Activated T-cell treated with anti-CD3 and anti-CD28 coated beads, Interleukin-2, amount 50 U/mL, for 48 hours (primary cell): Measurements from ENCODE around the gene ABTB2.

Experiments used
- DNase-seq, 2 experiments: peaks; one replicate each; pipeline ENCODE4 v3.0.0-alpha.2; 2020

The ABTB2 gene

DNA sequence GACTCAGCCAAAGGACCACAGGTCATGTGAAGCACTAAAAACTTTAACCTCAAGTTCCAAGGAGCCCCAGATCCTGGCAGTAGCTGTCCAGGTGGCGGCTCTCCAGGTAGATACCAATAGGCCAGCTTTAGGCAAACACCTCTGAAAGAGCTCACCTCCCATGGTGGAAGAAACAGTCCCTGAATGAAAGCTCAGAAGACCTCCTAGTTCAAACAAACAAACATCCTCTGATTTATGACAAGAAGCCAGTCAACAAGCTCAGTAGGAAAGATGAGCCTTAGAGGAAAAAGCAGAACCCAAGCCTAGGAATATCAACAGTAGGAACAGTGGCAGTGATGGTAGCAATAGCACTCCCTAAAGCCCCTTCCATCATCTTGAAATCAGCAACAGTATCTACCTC lies 17.2 kb downstream of the ABTB2 start:
- DNase-seq: no peak

DNA sequence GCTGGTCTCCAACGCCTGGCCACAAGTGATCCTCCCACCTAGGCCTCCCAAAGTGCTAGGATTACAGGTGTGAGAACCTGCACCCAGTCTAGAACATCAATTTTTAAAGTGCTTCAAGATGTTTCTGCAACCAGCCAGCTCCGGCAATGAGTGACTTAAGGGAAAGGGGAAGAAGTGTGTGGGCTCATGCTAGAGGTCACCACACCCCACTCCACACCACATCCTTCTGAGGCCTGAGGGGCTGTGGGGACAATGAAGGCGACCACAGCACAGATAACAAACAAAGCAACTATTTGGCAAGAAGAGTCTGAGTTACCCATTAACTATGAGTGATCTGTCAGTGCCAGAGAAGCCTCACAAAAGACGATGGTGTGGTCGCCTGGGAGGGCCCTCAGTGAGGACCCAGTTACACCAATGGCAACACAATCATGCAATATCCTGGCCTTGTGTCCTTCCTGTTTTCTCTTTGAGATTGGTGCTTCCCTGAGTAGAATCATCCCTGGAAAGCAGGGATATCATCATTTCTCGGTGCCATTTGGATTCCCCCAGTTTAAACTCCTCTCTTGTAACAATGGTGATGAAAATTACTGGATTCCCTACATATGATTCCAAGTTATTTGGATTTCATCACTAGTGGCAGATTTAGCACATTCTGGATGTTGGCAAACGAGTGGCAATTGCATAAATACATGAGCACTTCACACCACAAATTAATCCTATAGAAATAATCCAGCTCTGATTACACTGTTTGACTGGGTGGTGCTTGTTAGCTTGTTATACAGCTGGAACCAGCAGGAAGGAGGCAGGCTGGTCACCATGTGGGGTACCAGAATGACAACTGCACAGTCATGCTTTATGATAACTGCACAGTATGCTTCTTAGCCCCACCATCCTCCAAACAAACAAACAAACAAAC lies 18.4 kb downstream of the ABTB2 start:
- no peak for DNase-seq

DNA sequence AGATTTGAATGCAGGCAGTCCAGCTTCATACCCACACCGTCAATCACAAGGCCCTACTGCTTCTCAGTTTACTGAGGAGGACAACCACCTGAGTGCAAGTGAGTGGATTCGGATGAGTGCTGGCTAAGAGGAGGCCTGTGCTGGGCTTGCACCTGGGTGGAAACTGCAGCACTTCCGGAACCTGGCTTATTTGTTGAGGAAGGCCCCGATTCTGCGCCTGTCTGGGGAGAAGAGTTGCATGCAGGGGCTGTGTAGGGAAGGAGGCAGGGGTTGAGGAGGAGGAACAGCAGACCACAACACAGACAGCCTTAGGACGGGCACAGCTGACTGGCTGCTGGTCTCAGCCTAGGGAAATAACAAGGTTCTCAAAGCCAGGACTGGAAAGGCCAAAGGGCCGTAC lies 20.8 kb downstream of the ABTB2 start:
- no peak for DNase-seq

DNA sequence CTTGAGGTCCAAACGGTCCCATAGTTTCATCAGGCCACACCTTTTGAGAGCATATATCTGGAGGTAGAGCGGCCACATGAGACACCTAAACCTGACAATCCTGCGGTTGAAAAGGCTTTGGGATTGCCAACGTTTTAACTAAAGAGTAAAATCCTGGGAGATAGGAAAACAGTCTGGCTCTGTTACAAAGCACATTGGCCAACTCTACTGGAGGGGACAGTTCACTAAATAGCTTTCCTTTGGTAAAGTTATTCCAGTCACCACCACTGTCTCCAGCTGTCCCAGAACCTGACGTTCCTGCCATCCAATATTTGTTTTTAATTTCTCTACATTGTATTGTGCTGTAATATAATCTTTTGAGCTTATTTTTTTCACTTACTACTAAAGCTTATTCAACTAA lies 22.0 kb downstream of the ABTB2 start:
- no peak for DNase-seq

DNA sequence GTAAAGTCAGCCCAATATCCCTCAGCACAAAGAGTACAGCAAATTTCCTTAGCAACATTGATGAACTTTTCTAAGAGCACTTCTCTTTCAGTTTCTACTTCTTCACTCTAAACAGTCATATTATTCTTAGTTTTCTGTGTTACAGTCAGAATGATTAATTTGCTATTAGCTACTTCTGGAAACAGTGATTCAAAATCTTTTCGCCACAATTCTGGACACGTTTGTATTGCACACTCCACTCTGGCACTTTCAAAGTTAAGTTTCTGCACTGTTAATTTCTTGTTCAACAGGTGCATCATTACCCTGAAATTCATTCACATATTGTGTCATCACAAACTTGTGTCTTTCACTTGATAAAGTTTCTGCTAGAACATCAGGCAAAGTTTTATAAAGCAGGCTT lies 22.5 kb downstream of the ABTB2 start:
- no peak for DNase-seq

DNA sequence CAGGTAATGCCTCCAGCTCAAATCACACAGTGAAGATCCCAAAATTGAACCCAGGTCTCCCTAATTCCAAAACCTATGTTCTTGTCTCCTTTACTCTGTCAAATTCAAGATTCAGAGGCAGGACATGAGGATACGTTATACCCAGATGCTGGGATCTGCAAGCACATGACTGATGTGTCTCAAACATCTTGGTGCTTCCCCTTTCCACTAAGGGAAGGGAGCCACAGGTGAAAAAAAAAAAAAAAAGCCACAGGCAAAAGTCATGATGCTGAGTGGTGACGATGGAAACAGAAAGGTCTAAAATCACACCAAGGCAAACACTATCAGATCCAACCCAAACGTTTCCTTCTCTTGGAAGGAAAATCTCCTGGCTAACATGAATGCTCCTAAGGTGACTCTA lies 24.0 kb downstream of the ABTB2 start:
- DNase-seq: no peak

DNA sequence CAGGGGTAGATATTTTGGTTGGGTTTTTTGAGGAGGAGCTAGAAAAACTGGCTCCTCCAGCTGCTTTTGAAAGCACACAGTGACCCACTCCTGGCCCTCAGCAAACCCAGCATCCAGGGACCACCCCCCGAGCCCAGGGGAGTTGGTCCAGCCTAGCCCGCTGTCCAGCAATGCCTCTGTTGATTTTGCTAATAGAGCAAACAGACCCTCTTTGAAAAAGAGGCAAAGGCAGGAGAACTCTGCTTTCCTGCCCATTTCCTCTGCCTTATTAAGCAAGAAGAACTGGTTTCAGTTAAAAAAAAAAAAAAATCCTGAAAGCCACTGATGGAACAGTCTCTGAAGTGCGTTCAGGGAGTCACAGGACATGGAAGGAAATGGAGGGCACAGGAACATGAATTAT lies 25.3 kb downstream of the ABTB2 start:
- no peak for DNase-seq

DNA sequence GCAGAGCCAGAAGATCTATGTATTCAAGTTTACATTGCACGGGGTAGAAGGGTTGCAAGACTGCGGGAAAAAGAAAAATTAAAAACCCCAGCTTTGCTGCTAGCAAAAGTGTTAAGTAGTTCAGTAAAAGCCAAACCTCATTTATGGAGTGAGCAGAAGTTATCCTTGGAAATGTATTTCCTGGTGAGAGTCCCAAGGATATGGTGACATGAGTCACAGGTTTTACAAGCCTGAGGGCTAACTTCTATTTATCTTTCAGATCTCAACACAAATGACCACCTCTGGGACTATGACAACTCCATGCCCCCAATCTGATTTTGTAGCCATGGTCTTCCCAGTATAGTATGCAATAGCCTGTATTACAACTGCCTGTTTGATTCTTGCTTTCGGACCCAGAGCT lies 26.1 kb downstream of the ABTB2 start:
- no peak for DNase-seq

DNA sequence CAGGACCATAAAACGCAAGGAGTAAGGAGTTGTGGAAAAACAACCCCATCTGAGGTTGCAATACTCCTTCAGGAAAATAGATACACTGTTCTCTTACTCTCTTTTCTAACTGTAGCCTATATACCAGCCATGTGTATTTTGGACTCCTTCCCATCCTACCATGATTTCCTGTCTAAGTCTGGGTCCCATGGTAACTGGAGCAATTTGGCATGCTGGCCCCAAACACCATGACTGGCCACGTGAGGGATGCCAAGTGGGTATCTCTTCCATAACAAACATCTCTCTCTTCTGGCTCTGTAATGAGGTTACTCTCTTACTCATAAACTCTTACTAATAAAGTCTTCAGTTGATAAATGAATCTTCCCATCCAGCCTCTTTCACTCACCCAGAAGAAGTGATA lies 26.5 kb downstream of the ABTB2 start:
- no peak for DNase-seq

DNA sequence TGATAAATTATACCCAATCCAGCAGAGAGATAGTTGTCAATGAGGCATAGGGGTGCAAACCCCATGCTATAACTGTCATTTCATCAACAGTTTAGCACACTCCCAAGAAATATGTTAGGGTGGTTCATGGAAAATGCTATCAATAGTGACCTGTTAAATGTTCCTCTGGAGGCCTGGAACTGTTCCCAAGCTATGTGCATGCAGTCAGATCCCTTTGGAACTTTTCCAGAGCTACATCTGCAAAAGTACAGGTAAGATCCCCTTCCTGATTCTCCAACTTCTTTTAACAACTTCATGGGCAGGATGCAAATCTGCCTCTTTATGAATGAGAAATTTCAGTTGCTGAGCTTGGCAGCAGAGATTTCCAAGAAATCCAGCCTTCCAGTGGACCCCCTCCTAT lies 27.2 kb downstream of the ABTB2 start:
- no peak for DNase-seq

DNA sequence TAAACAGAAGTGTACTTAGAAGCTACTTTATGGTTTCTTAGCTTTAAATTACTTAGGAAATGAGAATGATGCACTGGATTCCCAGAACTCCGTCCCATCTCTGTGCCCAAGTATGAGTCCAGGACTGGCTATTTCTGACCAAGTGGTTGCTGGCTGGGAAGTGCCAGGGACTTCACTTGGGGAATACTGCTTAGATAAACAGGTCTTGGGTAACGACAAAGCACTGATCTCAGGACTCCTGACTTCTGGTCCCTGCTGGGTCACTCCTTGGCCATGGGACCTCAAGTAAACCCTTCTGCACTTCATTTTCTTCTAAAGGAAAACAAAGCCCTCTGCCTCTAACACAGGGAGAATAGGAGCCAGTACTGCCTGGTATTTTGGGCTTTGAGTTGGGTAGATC lies 27.9 kb downstream of the ABTB2 start:
- no peak for DNase-seq

DNA sequence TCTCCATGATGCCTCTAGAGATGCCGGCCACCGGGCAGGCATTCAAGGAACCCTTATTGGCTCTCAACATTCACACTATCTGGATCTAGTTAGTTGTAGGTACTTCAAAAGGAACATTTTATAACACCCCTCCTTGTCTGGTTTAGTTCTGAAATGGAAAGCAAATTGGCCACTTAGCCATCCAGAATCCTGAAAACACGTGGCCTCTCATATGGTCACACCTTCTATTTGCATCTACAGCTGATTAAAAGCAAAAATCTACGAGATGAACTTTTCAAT lies 29.2 kb downstream of the ABTB2 start:
- no peak for DNase-seq

DNA sequence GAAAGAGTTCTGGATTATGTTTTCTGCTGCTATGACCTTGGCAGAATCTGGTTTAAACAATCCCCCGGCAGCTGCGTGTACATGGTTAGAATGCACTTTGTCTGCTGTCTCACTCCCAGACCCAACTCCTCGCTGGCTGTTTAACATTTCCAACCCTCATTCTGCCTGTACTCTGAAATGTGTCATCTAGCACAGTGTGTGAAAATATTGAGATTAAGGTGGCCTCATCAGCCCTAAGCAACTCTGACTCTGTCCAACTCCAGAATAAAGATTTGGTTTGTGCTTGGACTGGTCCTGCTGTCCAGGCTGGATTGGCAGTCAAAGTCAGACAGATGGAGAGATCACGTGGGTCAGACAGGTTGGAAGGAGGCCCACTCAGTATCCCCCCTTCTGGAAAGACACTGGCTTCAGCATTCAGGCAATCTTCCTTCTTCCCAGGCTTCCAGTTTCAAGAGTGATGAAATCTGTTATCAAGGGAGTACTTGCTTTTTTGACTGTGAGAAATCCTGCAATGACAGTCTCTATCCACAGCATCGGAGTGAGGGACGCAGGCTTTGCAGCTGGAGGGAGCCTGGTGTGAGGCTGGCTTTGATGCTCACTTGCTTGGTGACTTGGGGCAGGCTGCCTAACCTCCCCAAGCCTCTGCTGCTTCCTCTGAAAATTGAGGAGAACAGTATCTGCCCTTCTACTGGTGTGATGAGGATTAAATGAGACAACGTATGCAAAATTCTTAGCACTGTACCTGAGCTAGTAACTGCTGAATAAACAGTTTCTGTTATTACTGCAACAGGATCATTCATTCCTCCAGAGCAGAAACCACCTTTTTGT lies 29.8 kb downstream of the ABTB2 start:
- DNase-seq: no peak

DNA sequence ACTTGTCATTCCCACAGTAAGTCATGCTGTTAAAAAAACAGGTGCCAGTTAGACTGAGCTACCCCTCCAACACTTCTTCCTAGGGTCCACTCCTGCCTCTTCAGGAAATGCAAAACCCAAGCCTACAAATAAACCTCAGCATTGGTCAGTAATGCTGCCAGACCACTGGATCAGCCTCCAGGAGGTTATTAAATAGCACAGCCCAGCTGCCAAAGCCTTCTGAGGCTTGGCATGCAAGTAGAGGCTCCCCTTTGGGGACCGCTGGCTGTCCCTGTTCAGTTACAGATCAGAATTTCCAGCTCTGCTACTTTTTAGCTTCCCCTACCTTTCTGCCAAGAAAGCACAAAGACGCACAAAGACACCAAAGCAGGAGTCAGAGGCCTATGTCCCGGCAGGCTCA lies 33.3 kb downstream of the ABTB2 start:
- no peak for DNase-seq

DNA sequence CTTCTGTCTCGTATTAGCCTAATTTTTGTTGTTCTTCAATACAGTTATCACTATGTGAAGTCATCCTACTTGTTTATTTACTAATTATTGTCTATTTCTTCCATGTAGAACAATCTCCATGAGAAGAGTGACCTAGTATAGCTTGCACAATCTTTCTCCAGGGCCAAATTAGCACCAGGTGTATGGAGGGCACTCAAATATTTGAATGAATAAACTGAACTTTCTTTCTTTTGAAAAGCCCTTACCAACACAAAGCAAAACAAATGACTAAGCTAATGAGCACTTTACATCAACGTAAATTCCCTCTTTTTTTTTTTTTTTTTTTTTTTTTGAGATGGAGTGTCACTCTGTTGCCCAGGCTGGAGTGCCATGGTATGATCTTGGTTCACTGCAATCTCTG lies 34.2 kb downstream of the ABTB2 start:
- DNase-seq: no peak

DNA sequence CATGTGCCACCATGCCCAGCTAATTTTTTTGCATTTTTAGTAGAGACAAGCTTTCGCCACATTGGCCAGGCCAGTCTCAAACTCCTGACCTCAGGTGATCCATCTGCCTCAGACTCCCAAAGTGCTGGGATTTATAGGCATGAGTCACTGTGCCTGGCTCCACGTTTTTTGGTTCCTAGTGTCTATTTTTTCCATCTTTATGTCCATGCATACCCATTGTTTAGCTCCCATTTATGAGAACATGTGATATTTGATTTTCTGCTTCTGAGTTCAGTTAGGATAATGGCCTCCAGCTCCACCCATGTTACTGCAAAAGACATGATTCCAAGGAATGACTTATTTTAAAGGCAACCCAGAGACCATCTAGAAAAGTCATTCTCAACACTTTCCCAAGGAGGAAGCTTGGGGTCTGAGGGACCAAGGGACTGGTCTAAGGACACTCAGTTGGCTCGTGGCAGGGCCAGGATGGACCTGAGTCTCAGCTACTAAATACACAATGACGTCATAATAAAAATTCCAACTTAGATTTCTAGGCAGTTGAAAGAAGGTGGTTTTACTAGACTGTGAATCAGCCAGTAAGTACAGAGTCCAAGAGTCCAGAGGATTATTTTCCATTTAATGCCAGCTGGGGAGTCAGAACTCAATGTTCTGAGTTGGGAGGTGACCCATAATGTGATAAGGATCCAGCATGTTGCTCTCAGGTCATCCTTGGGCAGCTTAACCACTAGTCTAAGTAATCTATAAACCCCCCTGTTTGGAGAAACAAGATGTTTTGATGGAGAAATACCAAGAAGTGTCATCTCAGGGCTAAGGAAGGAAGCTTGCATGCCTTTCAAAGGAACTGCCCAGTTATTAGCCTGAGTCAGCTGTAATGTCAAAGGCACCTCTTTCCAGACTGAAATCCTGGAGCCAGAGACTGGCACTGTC lies 39.4 kb downstream of the ABTB2 start:
- DNase-seq: no peak

DNA sequence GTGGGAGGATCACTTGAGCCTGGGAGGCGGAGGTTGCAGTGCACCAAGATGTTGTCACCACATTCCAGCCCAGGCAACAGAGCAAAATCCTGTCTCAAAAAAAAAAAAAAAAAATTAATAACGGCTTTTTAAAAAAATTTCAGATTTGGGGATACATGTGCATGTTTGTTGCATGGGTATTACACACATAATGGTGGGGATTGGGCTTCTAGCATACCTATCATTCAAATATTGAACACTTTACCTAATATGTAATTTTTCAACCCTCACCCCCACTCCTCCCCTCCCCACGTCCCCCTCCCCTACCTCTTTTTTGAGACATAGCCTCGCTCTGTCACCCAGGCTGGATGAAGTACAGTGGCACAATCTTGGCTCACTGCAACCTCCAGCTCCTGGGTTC lies 40.1 kb downstream of the ABTB2 start:
- DNase-seq: no peak

DNA sequence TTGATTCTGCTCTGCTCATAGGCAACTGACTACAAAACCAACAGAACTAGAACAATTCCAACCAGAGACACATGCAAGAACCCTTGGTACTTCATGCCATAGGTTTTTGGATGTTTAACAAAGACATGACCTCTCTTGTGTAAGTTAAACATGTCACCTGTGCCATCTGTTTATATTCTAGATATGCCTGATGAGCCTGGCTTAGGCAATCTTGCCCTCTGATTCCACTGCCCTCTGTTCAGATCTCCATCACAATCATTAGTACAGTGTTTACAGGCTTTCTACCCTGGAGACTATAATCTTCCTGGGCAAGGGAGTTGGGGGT lies 40.8 kb downstream of the ABTB2 start:
- DNase-seq: no peak

DNA sequence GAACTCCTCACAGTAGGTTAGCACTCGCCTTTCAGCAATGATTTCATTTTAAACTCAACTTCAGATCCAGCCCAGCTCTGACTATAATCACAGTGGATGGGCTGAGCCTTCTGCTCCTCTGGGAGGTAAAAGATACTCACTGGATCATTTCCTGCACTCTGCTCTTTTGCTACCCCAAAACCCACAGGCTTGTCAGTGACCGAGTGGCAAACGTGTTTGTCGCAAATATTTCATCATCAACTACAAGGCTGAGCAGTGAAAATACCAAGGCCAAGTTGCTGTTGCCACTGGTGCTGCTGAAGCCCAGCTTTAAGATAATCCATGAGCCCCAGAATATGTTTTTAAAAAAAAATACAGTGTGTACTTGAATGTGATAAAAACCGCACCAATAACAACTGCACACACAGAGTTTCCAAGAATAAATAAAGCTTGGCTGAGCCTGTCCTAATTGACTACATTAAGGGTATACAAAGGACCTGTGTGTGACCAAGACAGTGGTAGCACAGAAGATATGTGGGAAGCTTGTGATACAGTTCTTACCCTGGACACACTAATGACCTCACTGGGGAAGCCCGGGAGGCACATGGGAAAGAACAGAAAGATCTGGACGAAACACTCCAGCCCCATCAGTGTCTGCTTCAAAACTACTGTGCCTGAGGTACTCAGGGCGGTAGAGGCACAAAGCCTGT lies 41.3 kb downstream of the ABTB2 start:
- DNase-seq: no peak

DNA sequence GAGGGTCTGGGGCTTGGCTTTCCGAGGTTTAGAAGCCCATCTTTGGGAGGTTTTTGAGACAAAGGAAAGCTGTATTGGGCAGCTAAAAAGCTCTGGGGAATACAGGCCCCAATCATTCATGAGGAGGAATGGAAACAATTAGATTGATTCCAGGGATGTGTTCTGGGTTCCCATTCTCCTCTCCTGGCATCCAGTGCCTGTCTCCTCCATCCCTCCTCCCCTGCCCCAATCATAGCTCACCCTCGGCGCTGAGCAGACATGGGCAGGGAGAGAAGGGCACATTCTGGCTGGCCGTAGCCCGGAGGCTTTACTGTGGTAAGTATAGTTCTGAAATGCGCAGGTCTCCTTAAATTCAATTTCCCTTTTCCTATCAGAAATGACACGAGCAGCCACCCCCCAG lies 42.4 kb downstream of the ABTB2 start:
- DNase-seq: no peak

DNA sequence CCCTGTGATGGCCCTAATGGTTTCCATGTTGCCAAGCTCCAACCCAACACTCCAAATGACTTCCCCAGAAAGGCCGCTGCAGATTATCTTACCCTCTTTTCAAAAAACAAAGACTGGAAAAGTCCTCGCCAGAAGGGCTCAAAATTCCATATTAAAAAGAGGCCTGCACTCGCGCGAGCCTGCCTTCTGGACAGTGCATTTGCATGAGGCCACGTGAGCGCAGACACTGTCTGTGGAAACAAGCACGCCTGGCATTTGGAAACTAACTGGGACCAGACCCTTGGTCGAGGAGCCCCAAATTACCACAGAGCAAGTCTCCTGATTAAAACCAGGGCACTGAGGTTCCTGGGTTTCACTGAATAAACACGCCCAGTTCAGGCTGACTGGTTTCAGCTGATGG lies 42.9 kb downstream of the ABTB2 start:
- no peak for DNase-seq

DNA sequence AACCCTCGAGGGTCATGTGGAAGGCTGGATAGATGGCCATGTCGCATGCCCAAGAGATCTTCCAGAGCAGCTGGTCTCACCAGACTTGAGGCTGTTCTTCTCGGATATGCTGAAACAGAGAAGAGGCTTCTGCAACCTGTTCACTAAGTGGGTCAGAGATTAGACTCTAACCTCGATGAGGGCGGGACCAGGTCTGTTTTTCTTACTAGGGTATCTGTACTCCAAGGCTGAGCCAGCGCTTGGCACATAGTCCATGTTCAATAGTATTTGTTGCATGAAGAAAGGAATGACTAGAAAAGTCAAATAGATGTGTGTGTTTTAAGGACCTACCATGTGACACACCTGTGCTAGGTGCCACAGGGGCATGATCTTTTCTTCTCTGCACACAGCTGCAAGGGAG lies 43.6 kb downstream of the ABTB2 start:
- DNase-seq: no peak

DNA sequence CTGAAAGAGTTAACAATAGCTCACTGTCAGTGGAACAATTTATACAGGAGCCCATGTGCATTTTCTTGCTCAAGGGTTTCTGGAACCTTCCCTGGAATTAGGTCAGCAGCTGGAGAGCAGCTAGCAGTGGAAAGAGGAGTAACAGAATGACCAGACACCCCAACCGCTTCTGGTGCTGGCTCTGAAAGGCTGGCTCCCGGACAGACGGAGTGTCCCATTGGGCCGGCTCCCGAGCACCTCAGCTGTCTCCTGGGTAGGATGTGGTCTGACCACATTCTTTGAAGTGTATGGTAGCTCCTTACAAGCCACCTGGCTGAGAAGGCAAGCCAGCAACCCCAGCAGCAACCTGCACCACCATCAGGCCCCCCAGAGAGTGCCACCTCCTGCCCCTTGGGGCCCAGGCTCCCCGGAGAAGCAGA lies 44.7 kb downstream of the ABTB2 start:
- no peak for DNase-seq
